A673 (cell line): ENCODE measurements around the gene INSR.

Experiments
- CTCF ChIP-seq: fragments of 300-800, 200-600 bp; sonication (generic); conservative IDR thresholded peaks from 2 replicates; pipeline ENCODE4 v1.5.1; 2017; ENCODE audit warnings: low read depth, mild to moderate bottlenecking, antibody characterized with exemption, low read length, moderate library complexity, mixed read lengths
- EZH2 ChIP-seq: fragments of 200-600 bp; sonication (generic); IDR thresholded peaks from 2 replicates; pipeline ENCODE4 v1.6.1; 2017; ENCODE audit warnings: borderline replicate concordance, low read depth, mild to moderate bottlenecking, mixed read lengths, antibody characterized with exemption, low read length; ENCODE audit not compliant: poor library complexity, severe bottlenecking

- TF ChIP-seq CTCF (no peak), EZH2 (no peak)
Observed at GRCh38 chr19:7328647-7329046, 34.4 kb upstream of the INSR start.
